HG02981 (cell line): ENCODE data around the gene PLOD1.
"Not testable (repeated sequence)": the region's sequence is repeated elsewhere in the genome, so short reads cannot be mapped to it uniquely, and the experiment has no call there.

Experiments
- ATAC-seq: cut with Tn5 transposase; IDR thresholded peaks from one replicate; pipeline ENCODE4 v1.9.1; 2021; ENCODE audit warnings: mild to moderate bottlenecking, moderate library complexity; ENCODE audit not compliant: unreplicated experiment

The PLOD1 gene

GRCh38 chr1:11934302-11935056 lies at the start of gene PLOD1:
Gene PLOD1, plus strand, starts transcription at chr1:11934717. Its CDS starts 63 bp downstream, at chr1:11934780.
- ATAC-seq: peak; percentile 90

- ATAC-seq: no peak
These were observed 48.6 kb upstream of the PLOD1 start for GRCh38 chr1:11885916-11886315.

GRCh38 chr1:11886986-11887665 lies 47.4 kb upstream of the PLOD1 start:
- no peak for ATAC-seq

GRCh38 chr1:11887666-11888007 lies 46.9 kb upstream of the PLOD1 start:
- no peak for ATAC-seq

GRCh38 chr1:11888206-11888876 lies 46.2 kb upstream of the PLOD1 start:
- ATAC-seq: no peak

- ATAC-seq: no peak
These were observed 45.7 kb upstream of the PLOD1 start for GRCh38 chr1:11888877-11889208.

GRCh38 chr1:11891433-11892186 lies 42.9 kb upstream of the PLOD1 start:
- no peak for ATAC-seq

GRCh38 chr1:11893907-11894251 lies 40.6 kb upstream of the PLOD1 start:
- ATAC-seq: no peak

GRCh38 chr1:11894501-11894900 lies 40.0 kb upstream of the PLOD1 start:
- ATAC-seq: not testable (repeated sequence)

GRCh38 chr1:11898086-11898785 lies 36.3 kb upstream of the PLOD1 start:
- ATAC-seq: no peak

- no peak for ATAC-seq
These were observed 35.6 kb upstream of the PLOD1 start for GRCh38 chr1:11898831-11899467.

GRCh38 chr1:11901446-11901845 lies 33.1 kb upstream of the PLOD1 start:
- not testable (repeated sequence) for ATAC-seq

GRCh38 chr1:11903210-11903609 lies 31.3 kb upstream of the PLOD1 start:
- ATAC-seq: no peak

GRCh38 chr1:11904156-11904555 lies 30.4 kb upstream of the PLOD1 start:
- ATAC-seq: not testable (repeated sequence)

- no peak for ATAC-seq
These were observed 29.5 kb upstream of the PLOD1 start for GRCh38 chr1:11904978-11905377.

GRCh38 chr1:11906870-11907269 lies 27.6 kb upstream of the PLOD1 start:
- no peak for ATAC-seq

GRCh38 chr1:11907275-11908094 lies 27.0 kb upstream of the PLOD1 start:
- peak; percentile 53 for ATAC-seq

GRCh38 chr1:11908095-11908675 lies 26.3 kb upstream of the PLOD1 start:
- ATAC-seq: peak; percentile 41

GRCh38 chr1:11910914-11911228 lies 23.6 kb upstream of the PLOD1 start:
- ATAC-seq: not testable (repeated sequence)
